GM18868 (cell line): ENCODE data around the gene NFKBIB.
"Not testable (repeated sequence)": the region's sequence is repeated elsewhere in the genome, so short reads cannot be mapped to it uniquely, and the experiment has no call there.

ENCODE experiments used
- ATAC-seq: cut with Tn5 transposase; IDR thresholded peaks from one replicate; pipeline ENCODE4 v1.9.1; 2021; ENCODE audit warnings: mild to moderate bottlenecking, moderate library complexity; ENCODE audit not compliant: unreplicated experiment

The NFKBIB gene

GRCh38 chr19:38873400-38873799, 26.4 kb upstream of the NFKBIB start:
- not testable (repeated sequence) for ATAC-seq

DNA sequence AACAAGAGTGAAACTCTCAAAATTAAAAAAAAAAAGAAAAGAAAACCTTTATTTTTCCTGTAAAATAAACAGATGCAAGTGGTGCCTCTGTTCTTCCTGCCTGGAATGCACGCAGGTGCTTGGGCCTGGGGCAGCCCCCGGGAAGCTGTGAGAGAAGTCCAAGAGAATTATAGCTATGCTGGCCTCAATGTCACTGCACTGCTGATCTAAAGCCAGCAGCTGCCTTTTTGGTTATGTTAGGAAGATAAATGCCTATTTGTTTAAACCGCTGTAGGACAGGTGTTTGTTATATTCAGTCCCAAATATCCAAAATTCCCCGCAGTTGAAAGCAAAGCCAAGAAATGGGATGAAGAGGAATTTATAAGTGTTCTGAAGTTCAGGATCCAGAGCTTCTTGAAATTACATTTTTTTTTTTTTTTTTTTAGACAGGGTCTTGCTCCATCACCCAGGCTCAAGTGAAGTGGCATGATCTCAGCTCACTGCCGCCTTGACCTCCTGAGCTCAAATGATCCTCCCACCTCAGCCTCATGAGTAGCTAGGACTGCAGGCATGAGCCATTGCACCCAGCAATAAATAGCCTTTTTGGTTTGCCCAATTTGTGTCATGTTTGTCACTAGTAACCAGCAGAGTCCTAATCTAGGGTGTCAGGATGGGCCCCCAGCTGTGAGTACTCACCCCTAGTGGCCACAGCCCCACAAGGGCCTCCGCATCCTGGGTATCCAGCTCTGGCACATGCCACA, 23.9 kb upstream of the NFKBIB start:
- no peak for ATAC-seq

DNA sequence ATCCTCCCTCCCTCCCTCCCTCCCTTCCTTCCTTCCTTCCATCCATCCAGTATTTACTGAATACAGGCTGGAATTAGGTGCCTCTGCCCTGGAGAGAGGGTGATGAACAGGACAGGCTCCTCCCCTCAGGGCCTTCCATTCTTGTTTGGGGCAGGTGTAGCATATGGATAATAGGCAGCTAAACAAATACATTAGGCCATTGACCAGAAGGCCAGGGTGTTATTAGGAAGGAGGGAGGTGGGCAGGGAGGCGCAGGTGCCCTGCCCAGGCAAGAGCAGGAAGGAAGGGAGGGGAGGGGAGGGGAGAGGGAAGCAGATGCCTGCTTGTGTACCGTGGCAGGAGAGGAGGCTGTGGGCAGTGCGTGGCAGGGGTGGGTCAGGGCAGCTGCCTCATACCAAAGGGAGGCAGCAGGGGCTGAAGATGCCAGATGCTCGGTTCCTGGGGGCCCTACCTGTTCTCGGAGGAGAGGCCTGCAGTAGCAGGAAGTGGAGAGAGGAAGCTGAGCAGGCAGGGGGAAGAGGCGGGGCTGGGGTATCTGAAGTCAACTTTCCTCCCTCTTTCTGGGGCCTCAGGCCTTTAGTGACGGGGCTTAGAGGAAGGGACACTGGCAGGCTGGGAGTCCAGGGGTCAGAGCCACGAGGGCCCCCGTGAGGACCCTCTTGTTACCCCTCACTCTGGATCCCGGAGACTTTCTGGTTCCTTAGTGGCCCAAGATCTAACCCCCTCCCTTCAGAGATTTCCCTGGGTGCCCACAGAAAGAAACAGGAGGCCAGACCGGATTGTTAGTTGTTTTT, 21.8 kb upstream of the NFKBIB start, which contains the start of gene RINL:
RINL (minus strand) TSS at position 495 of the 794 bp plus-strand sequence. CDS start 1,533 bp downstream, outside the sequence.
- no peak for ATAC-seq

GRCh38 chr19:38878575-38879399, 21.0 kb upstream of the NFKBIB start:
- ATAC-seq: no peak

DNA sequence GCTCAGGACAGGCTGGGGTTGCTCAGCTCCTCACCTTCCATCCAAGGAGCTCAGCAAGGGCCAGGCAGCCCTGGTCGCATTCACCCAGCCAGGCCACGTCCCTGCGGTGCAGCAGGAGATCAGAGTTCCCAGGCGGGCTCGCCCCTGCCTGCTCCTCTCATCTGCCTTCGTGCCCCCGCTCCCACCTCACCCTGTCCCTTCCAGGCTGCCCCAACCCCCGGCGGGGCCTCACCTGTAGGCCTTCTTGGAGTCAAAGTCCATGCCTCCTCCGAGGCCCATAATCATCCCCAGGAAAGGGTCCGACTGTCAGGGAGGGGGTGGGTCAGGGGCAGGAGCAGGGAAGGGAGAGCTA, 20.4 kb upstream of the NFKBIB start:
- no peak for ATAC-seq

GRCh38 chr19:38880076-38880881, 19.5 kb upstream of the NFKBIB start:
- no peak for ATAC-seq

GRCh38 chr19:38880882-38881609, 18.7 kb upstream of the NFKBIB start:
- no peak for ATAC-seq

DNA sequence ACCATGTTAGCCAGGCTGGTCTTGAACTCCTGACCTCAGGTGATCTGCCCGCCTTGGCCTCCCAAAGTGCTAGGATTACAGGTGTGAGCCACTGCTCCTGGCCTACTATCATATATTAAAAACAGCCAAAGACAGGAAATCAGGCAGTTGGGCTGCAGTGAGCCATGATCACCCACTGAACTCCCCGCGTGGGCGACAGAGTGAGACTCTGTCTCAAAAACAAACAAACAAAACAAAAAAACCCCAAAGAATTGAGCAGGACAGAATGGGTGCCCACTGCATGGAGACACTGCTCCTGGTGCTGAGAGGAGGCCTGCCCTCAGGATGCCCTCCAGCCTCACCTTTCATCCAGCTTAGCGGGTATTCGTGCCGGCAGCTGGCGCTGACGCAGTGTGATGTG, 16.5 kb upstream of the NFKBIB start:
- ATAC-seq: no peak

DNA sequence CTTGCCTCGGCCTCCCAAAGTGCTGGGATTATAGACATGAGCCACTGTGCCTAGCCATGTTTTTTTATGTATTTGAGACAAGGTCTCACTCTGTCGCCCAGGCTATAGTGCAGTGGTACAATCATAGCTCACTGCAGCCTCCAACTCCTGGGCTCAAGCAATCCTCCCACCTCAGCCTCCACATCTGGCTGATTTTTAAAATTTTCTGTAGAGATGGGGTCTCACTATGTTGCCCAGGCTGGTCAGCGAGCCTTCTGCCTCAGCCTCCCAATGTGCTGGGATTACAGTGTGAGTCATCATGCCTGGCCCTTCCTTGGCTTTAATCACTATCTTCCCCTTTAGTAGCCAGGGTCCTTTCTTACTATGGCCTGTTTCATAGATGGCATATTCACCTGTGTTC, 15.1 kb upstream of the NFKBIB start:
- ATAC-seq: not testable (repeated sequence)

- ATAC-seq: no peak
Measured at GRCh38 chr19:38888876-38889275, 10.9 kb upstream of the NFKBIB start.

DNA sequence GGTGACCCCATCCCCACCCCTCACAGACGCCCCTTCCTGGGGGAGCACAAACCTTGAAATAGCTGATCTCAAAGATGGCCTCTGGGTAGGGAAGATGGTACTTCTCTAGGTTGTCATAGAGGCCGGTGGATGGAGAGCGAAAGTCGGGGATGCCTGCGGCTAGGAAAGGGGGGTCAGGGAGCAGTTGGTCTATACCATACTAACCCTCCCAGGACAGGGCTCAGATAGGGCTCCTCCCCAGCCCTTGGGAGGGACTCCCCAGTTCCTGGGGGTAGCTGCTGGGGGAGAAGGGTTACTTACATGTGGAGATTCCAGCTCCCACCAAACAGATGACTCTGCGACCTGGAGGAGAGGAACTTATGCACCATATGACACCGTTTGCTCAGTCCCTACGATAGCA, 10.0 kb upstream of the NFKBIB start:
- no peak for ATAC-seq

DNA sequence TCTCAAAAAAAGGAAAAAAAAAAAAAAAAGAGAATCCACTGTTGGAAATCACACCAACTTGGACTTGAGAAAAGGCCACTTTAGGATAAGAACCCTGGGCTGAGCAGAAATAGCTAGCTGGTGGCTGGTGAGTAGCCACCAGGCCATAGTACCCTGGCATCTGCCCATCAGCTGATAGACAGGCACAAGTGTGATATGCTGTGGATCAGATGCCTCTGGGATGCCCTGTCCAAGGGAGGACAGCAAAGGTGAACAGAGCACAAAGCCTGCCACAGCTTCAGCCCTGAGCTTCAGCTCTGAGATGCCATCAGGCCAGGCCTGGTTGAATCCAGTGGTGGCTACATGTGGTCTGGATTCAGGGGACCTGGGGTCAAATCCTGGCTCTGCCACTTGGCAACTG, 9.1 kb upstream of the NFKBIB start:
- no peak for ATAC-seq

GRCh38 chr19:38891771-38892170, 8.0 kb upstream of the NFKBIB start:
- ATAC-seq: no peak

DNA sequence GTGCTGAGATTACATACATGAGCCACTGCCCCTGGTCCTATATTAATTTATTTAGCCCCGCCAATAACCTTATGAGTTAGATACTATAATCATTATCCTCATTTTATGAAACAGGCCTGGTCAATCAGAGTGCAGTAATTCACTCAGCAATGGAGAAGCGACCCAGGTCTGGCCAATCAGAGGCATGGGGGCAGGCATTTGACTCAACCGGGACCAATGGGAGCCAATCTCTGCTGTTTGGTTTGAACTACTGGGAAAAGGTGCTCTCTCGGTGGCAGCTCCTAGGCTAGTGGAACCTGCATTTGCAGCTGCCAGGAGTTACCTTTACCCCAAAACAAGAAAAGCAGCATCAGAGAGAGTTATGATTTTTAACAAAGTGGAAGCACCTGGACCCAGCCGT, 6.9 kb upstream of the NFKBIB start:
- no peak for ATAC-seq

- no peak for ATAC-seq
Measured at GRCh38 chr19:38893341-38893771, 6.4 kb upstream of the NFKBIB start.

DNA sequence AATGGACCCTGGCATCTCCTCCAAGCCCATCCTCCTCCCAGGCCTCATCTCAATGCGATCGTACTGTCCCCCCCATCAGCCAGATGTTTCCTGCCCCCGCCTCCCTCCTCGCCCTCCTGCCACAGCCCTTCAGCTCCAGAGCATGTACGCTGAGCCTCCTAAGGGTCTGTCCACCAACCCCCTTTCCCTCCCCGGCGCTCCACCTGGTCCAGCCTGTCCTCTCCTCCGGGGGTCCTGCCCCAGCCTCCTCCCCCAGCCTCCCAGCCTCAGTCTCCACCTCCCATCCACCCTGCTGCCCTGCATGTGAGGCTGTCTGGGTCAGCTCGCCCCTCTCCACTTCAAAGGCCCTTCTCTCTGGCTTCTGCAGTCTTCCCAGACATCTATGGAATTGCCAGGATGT, 4.8 kb upstream of the NFKBIB start:
- ATAC-seq: no peak

GRCh38 chr19:38898788-38899446, 852 bp upstream of the NFKBIB start:
- ATAC-seq: no peak

- ATAC-seq: no peak
Measured at GRCh38 chr19:38900202-38900629, 447 bp downstream of the NFKBIB start.

DNA sequence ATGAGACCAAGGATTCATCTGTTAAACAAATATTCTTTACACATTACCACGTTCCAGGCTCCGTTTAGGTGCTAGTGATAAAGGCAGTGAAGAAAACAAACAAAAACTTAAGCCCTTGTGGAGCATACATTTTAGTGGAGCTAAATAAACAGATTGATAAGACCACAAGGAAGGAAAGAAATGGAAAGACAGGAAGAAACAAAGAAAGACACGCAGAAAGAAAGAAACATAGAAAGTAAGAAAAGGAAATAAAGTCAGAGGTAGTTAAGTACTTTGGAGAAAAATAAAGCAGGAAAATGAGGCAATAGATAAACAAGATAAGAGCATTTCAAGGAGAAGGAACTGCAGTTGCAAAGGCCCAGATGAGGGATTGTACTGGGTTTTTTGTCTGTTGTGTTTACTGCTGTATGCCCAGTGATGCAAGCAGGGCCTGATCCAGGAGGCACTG, 998 bp downstream of the NFKBIB start:
- ATAC-seq: no peak
